Fibroblast of mammary gland (primary cell): Measurements from ENCODE around the gene TMEM59.

ENCODE experiments used
- DNase-seq: peaks from one replicate; pipeline ENCODE4 v3.0.0-alpha.2; 2010; ENCODE audit warnings: low read depth
- H3K4me3 ChIP-seq: 2 replicates; pipeline ENCODE4 v1.5.1; 2011; ENCODE audit warnings: low read depth, mild to moderate bottlenecking, low read length, moderate library complexity; ENCODE audit not compliant: control insufficient read depth
- CTCF ChIP-seq: conservative IDR thresholded peaks from 2 replicates; pipeline ENCODE4 v1.5.1; 2011; ENCODE audit warnings: low read depth, low read length, inconsistent platforms; ENCODE audit not compliant: control insufficient read depth, insufficient read depth

The TMEM59 gene

GRCh38 chr1:54080598-54081049 lies 27.6 kb upstream of the TMEM59 start:
- no peak for DNase-seq
- TF ChIP-seq CTCF: no peak
- no peak overlapping the region for H3K4me3 ChIP-seq

GRCh38 chr1:54077359-54077758 lies 24.4 kb upstream of the TMEM59 start:
- DNase-seq: no peak
- H3K4me3 ChIP-seq: no peak overlapping the region
- TF ChIP-seq CTCF: no peak

GRCh38 chr1:54070171-54070837 lies 17.3 kb upstream of the TMEM59 start:
- peak; percentile 94 for TF ChIP-seq CTCF
- DNase-seq: peak; percentile 64
- H3K4me3 ChIP-seq: no peak overlapping the region

- no peak for TF ChIP-seq CTCF
- peak; percentile 38 for DNase-seq
- no peak overlapping the region for H3K4me3 ChIP-seq
Measured at GRCh38 chr1:54069791-54070170, 16.8 kb upstream of the TMEM59 start.

GRCh38 chr1:54064299-54064698 lies 11.3 kb upstream of the TMEM59 start:
- TF ChIP-seq CTCF: no peak
- DNase-seq: no peak
- H3K4me3 ChIP-seq: no peak overlapping the region

GRCh38 chr1:54054438-54054749 lies 1.4 kb upstream of the TMEM59 start:
- H3K4me3 ChIP-seq: peak overlapping the region; percentile 68
- DNase-seq: no peak
- no peak for TF ChIP-seq CTCF
